ENCODE measurements around the gene GDPD5.

Gene GDPD5

DNA sequence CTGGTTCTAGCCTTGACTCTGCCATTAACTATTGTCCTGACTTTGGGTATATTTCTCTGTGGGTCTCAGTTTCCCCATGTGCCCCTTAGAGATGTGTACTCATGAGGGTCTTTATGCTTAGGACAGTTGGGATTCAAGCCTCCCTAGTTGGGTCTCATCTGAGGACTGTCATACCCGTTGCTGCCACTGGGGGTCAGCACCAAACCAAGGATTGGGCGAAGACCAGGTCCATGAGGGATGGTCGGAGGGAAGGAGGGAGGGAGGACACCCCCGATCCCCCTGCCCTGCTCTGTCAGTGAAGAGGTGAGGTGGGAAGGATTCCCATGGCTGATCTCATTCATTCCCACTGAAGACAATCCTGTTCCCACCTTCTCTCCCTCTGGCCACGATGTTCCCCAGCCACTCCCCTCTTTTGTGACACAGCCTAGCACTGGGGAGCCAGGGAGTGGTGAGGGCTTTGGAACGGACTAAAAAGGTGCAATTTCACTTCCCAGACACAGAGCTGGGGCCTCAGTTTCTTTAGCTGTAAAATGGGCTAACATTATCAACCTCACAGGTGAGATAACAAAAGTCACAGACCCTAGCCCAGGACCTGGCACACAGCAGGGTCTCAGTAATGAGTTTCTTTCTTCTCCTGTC is 80.3 kb downstream of the GDPD5 start:
- DNase-seq: peak; percentile 67

DNA sequence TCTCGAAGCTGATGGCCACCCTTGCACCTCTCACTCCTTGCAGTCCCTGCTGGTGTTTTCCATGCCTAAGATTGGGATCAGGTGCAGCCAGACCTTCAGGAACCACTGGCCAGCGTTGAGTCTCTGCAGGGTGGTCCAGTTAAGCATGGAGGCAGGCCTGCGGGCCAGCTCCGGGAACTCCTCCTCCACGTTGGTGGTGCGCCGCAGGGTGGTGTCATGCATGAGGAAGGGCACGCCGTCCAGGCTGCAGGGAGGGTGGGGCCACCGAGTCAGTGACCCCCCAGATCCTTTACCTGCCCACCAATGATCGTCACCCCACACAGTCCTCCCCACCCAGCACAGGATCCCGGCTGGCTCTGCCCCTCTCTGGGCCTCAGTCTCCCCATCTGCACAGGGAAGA is 82.7 kb downstream of the GDPD5 start:
- DNase-seq: no peak

DNA sequence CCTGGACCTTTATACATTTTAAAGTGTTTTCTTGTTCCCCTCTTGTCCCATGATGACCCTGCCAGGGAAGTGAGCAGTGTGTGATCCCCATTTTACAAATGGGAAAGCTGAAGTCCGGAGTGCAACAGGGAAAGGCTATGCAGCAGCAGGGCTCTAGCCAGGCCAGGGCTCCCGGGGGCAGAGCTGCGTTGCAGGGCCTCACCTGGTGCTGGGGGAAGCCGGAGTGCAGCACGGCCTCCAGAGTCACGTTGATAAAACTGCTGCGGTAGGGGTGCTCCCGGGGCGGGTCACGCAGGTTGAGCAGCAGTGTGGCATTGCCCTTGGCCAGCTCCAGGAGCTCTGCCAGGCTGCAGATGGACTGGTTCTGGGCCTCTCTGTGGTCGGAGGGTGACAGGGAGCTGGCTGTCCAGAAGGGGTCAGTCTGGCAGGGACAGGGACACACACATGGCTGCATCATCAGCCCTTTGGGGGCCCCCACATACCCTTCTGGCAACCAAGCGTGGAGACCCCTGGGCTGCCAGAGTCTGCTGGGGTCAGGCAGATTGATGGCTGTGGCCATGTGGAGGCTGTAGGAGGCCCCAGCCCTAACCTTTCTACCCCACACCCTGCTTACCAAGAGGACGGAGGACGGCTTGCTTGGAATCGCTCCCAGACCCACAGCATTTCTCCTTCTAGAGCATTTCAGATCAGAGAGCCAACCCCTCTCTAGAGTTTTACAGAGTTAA is 83.4 kb downstream of the GDPD5 start:
- no peak for DNase-seq

DNA sequence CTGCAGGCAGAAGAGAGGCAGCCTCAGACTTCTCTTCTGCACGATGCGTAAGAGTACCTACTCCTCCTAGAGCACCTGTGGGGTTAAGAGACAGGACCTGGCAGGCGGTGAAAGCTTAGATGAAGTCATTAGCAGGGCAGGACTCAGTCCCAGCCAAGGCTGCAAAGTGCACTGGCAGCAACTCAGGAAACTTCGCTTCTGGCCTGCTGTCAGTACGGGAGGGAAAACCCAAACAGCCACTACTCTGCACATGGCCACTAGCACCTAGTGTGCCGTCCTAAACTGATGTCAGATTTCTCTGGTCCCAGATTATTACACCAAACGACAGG is 84.0 kb downstream of the GDPD5 start:
- DNase-seq: no peak

DNA sequence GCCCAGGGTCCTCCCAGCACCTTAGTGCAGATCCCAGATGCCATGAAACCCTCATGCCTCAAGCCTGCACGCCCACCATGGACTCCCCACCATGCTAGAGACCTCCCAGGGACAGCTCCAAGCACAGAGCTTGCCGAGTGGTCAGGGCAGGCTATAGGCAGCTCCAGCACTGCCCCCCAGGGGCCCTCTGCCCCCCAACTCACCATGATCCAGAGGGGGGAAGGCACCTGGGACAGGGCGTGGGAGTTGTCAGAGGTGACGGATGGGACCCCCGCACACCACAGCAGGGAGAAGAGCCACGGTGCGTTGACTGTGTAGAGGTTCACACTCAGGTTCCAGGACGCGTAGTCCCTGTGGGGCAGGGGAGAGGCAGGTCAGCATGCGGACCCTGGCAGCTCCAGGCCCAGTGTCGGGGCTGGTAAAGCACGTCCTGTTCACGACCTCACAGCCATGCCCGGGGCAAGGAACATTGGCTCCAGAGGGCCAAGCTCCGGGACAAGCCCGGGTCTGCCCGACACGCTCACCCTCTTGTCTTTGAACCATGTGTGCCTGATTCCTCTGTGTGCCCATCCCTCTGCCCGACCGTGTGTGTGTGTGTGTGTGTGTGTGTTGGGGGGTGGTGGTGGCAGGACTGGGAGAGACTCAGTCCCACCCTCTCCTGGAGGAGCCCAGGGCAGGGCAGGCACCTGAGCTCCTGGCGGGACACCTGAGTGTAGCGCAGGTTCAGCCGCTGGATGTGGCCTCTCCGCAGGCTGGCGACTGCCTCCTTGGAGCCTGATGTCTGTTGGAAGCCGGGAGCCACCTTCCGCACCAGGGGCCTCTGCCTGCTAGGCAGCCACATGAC is 84.6 kb downstream of the GDPD5 start:
- no peak for DNase-seq

DNA sequence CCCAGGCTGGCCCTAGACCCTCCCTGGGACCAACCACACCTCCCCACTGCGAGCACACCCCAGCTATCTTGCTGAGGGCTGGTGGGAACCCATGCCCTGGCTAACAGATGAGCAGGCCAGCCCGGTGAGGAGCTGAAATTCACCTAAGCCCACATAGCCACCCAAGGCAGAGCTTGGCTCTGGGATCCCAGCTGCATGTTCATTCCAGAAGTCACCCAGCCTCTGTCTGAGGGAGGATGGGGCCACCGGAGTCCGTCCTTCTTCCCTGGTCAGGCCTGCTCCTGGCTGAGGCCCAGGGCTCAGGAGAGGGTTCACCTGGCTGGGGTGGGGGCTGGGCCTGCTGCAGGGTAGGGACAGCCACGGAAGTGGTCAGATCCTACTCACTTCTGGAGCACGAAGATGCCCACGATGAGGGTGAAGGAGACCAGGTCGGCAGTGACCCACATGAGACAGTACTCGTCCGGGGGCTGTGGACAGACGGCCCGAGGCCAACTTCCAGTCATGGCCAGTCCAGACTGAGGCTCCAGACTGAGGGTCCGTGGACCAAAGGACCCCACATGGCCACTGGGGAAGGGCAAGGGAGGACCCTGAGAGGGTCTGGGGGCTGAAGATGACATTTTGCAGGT is 86.1 kb downstream of the GDPD5 start:
- DNase-seq: no peak

DNA sequence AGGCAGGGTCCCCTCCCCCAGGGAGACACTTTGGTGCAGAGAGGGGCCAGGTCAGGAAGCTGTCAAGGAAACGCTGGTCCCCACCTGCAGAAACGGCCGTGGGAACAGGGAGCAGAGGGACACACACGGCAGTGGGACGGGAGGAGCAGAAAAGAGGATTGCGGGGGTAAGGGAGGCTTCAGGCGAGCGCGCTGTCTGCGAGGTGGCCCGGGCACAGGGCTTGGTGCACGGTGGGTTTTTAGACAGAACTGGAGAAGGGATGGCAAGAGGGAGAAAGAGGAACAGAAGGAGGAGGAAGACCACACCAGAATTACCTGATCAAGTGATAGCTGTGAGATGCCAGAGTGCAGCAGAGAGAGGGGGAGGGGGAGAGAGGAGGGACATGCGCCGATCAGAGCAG is 86.7 kb downstream of the GDPD5 start:
- DNase-seq: no peak

DNA sequence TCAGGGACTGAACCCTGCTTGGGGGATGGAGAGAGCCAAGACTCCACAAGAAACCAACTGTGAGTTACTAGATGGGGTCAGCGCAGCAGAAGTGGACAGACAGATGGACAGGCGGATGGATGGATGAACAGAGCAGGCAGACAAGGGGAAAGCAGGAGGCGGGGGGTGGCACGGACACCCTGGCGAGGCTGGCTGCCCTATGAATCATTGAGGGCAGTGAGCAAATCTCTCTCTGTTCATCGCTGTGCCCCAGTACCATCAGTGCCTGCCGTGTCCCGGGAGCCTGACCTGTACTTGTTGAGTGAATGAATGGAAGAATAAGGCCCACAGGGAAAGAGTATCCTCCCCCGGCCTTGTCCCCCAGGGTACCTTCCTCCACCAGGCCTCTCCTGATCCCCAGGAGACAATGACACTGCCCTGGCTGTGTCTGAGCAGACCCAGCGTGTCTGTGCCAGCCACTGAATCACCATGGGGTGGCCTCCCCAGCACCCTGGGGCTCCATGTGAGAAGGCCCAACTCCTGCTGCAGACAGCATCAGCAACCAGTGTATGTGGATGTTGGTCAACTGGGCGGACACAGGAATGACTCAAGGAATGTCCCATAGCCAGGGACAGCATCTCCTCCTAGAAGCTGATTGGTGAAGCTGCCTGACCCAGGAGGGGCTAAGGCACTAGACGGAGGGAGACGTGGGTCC is 87.6 kb downstream of the GDPD5 start:
- DNase-seq: no peak

DNA sequence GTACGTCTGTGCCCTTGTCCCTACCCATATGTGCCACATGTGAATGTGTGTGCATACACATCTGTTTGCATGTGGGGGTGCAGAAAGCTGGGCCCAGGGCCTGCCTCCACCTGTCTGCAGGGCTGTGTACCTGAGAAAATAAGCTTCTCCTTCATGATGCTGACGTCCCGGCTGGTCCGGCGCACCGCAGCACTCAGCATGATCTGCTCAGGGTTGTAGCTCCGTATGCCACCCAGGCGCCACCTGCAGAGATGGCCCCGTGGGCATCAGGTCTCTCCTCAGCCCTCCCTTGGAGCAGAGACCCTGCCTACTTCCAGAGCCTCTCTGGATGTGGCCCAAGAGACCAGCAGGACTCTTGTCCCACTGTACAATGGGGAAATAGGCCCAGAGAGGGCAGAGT is 88.9 kb downstream of the GDPD5 start:
- DNase-seq: no peak

DNA sequence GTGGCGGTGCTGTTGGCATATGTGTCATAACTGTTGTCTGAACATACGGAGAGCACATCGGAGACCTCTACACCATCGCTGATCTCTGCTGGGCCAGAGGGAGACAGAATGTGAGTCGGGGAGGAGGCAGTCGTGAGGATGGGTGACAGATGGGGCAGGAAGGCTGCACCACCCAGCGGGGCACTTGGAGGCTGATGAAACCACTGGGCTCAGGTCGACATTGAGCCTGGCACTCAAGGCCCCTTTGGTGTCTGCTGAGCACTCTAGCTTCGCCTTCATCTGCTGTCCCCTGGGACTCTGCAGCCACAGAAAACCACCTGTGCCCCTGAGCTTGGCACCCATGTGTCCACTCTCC is 90.2 kb downstream of the GDPD5 start:
- DNase-seq: no peak

DNA sequence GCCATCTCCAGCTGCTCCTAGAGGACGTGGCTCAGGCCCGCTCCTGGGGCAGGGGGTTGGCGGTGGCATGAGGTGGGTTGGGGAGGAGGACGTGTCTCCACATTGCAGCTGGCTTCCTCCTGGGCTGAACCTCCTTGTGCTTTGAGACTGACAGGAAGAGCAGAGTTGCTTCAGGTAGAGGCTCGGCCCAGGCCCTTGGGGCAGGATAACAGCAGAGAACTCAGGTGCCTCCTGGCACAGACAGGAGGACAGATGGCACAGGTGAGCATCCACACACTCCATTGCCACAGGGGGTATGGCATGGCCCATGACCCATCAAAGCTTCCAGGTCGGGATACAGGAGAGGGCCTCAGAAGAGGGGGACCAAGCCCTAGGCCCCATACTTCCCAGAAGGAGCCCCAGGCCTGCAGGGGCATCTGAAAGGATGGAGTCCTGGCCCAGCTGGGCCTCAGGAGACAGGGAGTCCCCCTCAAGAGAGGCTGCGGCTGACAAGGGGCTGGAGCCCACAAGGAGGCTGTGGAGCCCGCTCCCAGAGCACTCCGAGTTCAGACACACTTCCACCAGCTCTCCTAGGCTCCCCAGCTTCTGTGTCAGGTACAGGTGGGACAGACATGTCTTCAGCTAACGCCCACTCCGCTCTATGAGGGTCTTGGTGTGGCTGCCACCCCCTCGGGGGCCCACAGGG is 90.7 kb downstream of the GDPD5 start:
- DNase-seq: no peak

DNA sequence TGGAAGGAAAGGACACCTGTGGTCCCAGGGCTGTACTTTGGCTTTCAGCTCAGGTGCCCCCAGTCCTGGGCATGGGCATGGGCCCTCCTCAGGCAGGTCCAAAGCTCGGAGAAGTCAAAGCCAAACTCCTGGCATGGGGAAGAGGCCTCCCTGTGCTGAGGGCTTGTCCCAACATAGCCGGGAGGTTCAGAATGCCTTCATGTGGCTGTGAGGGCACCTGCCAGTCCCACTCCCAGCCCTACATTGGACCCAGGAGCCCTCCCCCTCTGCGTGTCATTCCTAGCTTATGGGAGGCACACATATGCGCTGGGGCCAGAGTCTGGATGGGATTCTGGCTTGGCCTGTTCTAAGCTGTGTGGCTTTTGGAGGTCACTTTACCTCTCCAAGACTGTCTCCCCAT is 91.7 kb downstream of the GDPD5 start:
- no peak for DNase-seq

DNA sequence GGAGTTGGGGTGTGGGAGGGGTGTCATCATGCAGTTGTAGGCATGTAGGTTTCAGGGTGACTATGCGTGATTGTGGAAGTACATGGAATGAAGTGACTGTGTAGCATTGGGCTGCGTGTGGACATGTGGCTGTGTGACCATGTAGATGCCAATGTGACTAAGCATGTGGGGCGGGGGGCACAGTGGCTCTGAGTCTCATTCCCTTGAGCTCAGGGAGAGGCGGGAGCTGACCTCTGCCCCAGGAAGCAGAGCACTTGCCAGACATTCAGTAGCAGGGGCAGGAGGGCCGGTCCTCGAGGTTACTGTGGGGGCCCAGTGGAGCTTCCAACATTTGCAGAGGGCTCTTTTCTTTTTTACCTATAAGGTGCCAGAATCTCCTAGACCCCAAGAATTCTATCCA is 92.3 kb downstream of the GDPD5 start:
- DNase-seq: no peak

DNA sequence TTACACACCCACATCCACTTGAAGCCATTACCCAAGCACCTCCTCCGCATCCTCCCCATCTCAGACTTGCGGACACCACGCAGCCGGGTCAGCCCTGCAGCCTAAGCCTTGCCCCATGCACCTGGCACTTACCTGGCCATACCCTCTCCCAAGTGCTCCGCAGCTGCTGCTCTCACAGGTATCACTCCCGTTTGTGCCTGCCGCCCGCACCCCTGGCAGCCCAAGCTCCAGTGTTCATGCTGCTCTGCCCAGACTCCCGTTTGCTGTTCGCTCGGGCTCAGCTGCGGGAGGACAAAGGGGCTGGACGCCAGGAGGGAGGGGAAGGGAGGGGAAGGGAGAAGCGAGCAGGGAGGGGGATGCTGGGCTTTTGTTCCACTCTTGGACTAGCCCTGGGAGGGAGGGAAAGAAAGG is 92.8 kb downstream of the GDPD5 start, which contains the start of gene KLHL35:
Gene KLHL35, minus strand, starts transcription at position 293 of the 411 bp plus-strand sequence. CDS start 2,574 bp downstream, outside the sequence.
- DNase-seq: no peak

DNA sequence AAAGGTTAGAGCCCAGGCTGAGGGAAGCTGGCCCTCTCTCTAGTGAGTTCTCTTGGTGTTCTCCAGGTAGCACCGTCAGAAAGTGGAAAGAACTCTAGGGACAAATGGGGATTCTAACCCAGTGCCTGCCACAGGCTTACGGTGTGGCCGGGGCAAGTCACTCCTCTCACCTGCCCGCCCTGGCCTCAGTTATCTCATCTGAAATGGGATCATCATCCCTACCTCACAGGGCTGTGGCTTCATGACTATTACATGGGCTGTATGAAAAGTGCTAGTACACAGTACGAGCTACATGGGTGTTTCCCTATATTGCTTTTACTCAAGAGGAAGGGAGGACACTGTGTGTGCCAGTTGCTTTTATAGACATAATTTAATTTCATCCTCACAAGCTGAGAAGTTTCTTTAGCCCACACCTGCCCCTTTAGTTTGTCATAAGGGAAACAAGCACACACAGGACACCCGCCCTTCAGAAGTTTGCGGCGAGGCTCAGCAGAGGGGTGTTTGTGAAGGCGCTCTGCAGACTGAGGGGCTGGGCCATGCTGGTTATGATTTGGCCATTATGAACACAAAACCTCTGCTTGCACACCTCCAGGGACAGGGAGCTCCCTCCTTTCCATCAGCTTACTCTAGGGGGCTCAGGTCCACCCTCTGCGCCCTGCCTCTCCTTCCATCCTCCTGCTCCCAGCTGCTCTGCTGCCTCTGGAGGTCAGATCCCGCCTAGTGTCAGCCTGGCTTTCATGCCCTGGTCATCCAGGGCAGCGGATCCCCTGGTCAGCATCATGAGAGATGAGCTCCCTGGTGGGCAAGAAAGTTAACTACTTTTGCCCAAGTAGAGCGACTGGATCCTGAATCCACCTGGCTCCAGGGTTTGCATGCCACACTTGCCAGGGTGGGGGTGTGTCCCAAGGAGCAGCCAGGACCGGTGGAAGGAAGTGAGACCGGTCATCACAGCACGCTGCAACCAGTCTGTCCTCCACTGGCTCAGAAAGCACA is 93.9 kb downstream of the GDPD5 start:
- DNase-seq: no peak

DNA sequence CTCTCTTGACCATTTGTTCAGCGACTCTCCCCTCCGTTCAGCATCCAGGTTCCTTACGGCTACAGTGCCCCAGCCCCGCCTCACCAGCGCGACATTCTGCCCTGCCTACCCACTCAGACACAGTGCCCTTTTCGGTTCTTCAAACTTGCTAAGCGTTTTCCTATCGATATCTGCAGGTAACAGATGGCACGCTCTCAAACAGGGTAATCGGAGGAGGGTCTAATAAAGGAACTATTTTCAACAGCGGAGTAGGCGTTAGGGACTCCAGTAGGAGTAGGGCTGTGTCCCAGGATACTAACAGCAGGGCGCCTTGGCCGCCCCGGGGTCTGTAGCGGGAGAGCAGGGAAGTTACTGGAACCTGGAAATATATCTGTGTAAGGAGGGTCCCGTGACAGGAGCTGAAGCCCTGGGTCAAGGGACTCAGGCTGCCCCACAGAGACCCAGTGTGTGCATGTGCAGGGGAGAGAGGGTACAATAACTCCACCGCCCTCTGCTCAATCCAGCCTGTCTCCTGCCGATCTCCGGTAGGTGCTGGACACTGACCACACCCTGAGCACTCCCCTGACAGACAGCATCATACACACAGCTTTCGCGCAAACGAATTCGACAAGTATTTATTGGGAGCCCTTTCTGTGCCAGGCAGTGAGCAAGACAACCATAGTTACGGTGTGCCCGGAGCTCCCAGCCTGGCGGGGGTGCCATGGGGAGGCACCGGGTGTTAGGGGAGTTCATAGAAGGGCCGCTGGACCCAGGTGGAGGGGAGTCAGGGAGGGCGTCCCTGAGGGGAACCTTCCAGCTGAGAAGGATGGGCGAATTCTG is 94.8 kb downstream of the GDPD5 start:
- DNase-seq: no peak

DNA sequence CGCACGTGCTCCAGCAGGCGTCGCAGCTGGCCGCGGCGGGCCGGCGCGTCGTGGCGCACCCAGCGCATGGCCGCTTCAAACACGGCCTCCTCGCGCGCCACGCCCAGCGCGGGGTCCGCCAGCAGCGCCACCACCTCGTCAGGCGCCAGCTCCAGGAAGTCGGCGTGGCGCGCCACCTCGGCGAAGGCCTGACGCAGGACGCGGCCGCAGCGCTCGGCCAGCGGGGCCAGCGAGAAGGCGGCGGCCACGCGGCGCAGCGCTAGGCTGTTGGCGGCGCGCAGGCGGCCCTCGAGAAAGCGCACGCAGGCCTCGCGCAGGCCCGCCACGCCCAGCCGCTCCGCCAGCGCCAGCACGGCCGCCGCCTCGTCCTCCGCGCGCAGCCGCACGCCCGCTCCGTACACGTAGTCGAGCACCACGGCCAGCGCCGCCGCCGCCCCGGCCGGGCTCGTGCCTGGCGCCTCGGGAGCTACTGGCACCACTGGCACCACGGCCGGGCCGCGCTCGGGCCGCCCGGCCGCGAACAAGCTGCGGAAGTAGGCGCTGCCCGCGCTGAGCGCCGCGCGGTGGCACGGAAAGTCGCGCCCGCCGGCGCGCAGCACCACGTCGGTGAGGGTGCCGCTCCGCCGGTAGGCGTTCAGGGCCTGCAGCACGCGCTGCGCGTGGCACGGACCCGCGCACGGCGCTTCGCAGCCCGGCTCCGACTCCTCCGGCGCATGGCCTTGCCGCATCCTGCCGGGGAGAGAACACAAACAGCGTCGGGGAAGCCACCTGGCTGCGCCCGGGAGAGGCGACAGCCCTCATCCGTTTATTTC is 95.6 kb downstream of the GDPD5 start:
- peak; percentile 29 for DNase-seq

DNA sequence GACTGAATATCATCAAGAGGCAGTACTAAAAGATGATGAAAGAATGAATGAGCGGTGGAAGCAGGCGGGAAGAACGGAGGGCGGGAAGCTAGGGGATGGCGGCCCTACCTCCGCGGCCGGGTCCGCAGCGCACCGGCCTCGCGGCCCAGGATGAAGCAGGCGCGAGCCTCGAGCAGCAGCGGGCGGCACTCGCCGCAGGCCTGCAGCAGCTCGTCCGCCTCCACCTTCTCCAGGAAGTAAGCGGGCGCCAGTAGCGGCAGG is 96.2 kb downstream of the GDPD5 start:
- no peak for DNase-seq

DNA sequence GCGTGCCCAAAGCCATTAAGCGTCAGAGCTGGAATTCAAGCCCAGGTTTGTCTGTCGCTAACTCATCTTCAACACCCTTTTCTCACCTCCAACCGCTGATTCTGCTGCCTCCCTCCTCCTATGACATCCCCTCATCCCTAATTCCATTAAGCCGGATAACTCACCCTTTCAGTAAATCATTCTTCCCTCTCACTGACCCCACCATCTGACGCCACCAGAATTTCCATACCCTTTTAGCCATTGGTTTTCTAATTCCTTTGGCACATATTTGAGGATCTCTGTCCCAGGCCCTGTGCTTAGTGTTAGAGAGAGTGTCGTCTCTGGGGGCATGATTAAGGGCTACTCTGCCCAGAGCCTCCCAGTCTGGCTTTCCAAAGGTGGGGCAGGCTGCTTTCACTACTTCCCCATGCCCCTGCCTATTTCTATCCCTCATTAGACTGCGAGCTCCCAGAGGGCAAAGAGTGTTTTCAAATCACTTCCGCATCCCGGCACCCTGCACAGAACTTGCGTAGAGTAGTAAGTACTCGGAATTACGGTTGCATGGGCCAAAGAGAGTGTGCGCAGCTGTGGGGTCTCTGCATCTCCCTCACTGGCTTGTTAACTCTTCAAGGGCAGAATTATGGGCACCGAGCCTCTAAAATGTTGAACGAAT is 96.6 kb downstream of the GDPD5 start:
- DNase-seq: no peak
